HG03280 (cell line): ENCODE data around the gene MBOAT7.
"Not testable (repeated sequence)": the region's sequence is repeated elsewhere in the genome, so short reads cannot be mapped to it uniquely, and the experiment has no call there.

Experiments used
- ATAC-seq: cut with Tn5 transposase; IDR thresholded peaks from one replicate; pipeline ENCODE4 v1.9.1; 2021; ENCODE audit warnings: mild to moderate bottlenecking, moderate library complexity; ENCODE audit not compliant: unreplicated experiment

Gene MBOAT7

GRCh38 chr19:54190503-54191010 lies 1.2 kb upstream of the MBOAT7 start:
- peak; percentile 49 for ATAC-seq

GRCh38 chr19:54189735-54190502 lies 539 bp upstream of the MBOAT7 start:
- peak; percentile 44 for ATAC-seq

GRCh38 chr19:54188215-54188871 lies 1.0 kb downstream of the MBOAT7 start:
- no peak for ATAC-seq

GRCh38 chr19:54186934-54187381 lies 2.4 kb downstream of the MBOAT7 start:
- ATAC-seq, result no peak

DNA sequence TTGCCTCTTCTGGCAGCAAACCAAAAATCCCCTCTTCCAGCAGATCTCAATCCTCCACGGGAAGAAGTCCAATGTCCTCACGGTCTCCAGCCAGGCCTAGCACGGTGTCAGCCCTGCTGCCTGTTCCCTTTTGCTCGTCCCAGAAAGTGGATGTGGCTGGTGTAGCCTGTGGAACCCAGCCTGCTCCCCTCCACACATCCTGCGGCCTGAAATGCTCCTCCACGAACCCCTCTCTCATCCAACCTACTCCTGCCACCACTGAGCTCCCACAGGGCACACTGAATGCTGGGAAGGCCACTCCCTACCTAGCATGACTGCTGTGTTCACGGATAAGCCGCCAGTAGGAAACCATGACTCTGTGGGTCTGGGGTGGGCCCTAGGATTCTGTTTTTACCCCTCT lies 3.0 kb downstream of the MBOAT7 start:
- no peak for ATAC-seq

GRCh38 chr19:54183431-54183830 lies 5.9 kb downstream of the MBOAT7 start:
- no peak for ATAC-seq

DNA sequence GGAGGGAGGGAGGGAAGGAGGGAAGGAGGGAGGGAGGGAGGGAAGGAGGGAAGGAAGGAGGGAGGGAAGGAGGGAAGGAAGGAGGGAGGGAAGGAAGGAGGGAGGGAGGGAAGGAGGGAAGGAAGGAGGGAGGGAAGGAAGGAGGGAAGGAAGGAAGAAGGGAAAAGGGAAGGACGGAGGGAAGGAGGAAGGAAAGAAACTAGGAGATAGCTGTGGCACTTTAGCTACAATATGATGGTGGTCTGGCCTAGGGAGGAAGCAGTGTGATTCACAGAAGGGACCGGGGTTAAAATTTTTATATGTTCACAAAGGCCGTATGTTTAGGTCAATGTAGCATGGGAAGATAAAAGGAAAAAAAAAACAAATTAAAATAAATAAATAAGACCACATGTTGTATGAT lies 7.5 kb downstream of the MBOAT7 start:
- ATAC-seq, result not testable (repeated sequence)

GRCh38 chr19:54180691-54181091 lies 8.7 kb downstream of the MBOAT7 start:
- no peak for ATAC-seq

- ATAC-seq, result no peak
Observed at GRCh38 chr19:54179921-54180461, 9.4 kb downstream of the MBOAT7 start.

DNA sequence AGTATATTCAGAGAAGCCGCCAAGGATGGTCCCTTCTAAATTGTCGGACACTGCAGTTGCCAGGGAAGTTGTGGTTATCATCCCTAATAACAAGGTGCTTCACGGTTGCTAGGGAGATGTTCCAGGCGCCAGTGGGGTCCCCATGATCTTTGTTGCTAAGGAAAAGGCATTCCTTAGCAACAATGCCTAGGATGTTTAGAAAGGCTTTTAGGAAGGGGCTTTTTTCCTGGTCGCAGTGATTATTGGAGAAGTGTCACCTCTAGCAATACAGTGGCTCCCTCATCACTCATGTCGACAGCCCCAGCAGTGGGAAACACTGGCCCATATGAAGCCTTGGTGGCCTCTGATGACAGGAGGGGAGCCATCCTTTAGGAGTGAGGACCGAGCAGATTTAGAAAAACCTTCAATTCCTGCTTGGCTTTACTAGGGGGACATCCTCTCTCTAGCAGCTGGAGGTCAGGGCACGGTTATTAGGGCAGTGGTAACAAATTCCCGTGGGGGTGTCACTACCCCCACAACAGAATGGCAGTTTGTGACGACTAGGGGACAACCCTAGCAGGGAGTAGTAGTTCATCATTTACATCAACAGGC lies 10.0 kb downstream of the MBOAT7 start:
- no peak for ATAC-seq

DNA sequence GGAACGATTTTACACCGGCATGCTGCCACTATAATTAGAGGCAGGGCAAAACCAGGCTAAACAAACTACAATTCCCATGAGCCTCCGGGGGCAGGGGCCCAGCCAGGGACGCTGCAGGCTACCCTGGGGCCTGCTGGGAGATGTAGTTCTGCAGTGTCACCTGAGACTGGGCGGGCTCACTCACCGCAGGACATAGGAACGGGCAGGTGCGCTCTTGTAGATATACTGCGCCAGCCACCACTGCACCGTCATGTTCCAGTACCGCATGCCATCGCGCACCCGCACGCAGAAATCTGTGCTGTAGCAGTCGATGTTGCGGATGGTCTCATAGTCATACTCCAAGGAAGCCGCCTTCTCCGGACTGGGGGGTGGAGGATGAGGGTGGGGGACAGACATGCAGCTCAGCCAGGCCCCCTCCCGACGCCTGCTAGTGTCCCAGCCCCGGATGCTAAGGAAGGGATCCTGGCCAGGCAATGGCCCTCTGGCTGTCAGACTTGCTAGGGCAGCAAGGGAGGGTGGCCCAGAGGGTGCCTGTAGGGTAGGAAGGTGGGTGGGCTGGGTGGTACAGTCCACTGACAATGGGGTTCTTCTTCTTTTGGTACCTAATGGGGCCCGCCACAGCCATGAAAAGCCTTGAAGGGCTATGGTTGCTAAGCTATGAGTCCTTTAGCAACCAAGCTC lies 10.7 kb downstream of the MBOAT7 start:
- ATAC-seq, result no peak

DNA sequence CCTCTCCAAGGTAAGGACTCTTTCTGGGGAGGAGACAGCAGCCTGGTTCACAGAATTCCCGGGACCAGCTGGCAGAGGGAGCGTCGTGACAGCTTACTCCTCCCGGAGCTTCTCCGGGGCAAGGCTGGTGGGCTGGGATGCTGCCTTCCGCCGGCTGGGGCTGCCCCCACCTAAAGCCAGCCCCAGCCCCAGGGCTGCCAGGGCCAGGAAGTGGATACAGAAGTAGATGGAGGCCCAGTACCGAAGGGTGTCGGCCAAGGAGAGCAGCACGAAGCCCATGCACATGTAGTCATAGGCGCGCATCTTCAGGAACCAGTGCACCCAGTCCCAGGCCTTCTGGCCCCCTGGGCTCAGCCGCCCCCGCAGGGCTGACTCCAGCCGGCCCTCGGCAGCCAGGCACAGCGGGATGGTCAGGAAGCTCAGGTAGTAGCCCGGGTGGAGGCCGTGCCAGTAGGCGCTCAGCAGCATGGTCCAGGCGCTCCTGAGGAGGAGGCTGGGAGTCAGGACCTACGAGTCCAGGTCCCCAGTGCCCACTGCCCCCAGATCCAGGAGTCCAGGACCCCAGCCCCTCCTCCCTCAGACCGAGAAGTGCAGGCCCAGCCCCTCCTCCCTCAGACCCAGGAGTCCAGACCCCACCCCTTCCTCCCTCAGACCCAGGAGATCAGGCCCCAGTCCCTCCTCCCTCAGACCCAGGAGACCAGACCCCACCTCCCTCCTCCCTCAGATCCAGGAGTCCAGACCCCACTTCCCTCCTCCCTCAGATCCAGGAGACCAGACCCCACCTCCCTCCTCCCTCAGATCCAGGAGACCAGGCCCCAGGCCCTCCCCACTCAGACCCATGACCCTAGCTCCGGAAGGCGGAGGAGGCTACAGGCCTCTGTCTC lies 15.2 kb downstream of the MBOAT7 start:
- ATAC-seq, result no peak

- no peak for ATAC-seq
Observed at GRCh38 chr19:54173359-54173699, 16.1 kb downstream of the MBOAT7 start.

- ATAC-seq, result no peak
Observed at GRCh38 chr19:54172471-54173358, 16.7 kb downstream of the MBOAT7 start, which contains the start of gene TMC4. Gene TMC4 (minus strand): TSS chr19:54173160. CDS start chr19:54173117, 43 bp downstream.

GRCh38 chr19:54171736-54172431 lies 17.5 kb downstream of the MBOAT7 start:
- ATAC-seq, result not testable (repeated sequence)

DNA sequence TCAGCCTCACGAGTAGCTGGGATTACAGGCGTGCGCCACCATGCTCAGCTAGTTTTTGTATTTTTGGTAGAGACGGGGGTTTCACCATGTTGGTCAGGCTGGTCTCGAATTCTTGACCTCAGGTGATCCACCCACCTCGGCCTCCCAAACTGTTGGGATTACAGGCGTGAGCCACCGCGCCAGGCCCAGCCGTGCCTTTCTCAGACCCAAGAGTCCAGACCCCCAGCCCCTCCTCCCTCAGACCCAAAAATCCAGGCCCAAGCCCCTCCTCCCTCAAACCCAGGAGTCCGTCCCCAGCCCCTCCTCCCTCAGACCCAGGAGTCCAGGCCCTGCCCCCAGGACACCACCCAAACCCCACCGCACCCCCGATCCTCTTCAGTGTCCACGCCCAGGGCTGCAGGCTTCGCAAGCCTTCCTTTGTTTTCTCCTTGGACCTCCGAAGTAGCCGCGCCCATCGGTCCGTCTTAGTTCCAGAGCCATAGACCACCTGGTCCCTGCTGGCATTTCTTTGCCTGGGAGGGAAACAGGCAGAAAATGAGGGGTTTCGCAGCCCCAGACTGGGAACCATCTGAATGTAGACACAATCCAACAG lies 20.1 kb downstream of the MBOAT7 start:
- no peak for ATAC-seq

- peak; percentile 48 for ATAC-seq
Observed at GRCh38 chr19:54168174-54168917, 21.0 kb downstream of the MBOAT7 start.
